Endothelial cell of umbilical vein (primary cell): Measurements from ENCODE around the gene HAVCR2. TPM values are rescaled to one million over a fixed set of nuclear protein-coding genes. Genes with fewer than 3 reads are reported as not detected.

Experiments used
- BruUV-seq: library from RNA; stranded (reverse); fragments of 400-500 nt; replicated peaks from 2 replicates; lab custom pipeline; 2021; lab: Mats Ljungman, UMichigan
- CTCF ChIA-PET: fragments of 300-600, 350-600 bp; sonication (Branson Sonifier 250); formaldehyde crosslinking; loops from one replicate; lab custom pipeline; 2021; ENCODE audit warnings: antibody characterized with exemption, inconsistent platforms; lab: Charles Lee
- POLR2A ChIA-PET: fragments of 300-600, 350-600 bp; sonication (Branson Sonifier 250); formaldehyde crosslinking; loops from one replicate; lab custom pipeline; 2021; ENCODE audit warnings: antibody characterized with exemption, inconsistent platforms; lab: Charles Lee
- DNase-seq: peaks from one replicate; pipeline ENCODE4 v3.0.0-alpha.2; 2011; ENCODE audit warnings: low read depth, low spot score
- FAIRE-seq: peaks from 2 replicates; lab custom pipeline; 2011; peaks lifted over from hg19 to GRCh38; lab: Jason Lieb, UNC
- H2AFZ ChIP-seq: 2 replicates; pipeline ENCODE4 v1.6.0; 2012; ENCODE audit warnings: low read depth, low read length, control low read depth, inconsistent platforms
- H3K27ac ChIP-seq: 2 replicates; pipeline ENCODE4 v1.5.1; 2011; ENCODE audit warnings: low read depth, mild to moderate bottlenecking, control low read depth, low read length, moderate library complexity; ENCODE audit not compliant: insufficient read depth
- H3K27me3 ChIP-seq, 2 experiments: 2 replicates each; pipeline versions ENCODE4 v1.6.0 to v1.6.1; 2011; ENCODE audit warnings: low read length in 2 of 2, mixed read lengths in 1 of 2; ENCODE audit not compliant: control insufficient read depth in 2 of 2, insufficient read depth in 2 of 2
- H3K36me3 ChIP-seq, 2 experiments: 2 replicates in 1 of 2; 3 replicates in 1 of 2; pipeline ENCODE4 v1.5.1; 2011; ENCODE audit warnings: low read length in 2 of 2, mild to moderate bottlenecking in 1 of 2, moderate library complexity in 1 of 2; ENCODE audit not compliant: control insufficient read depth in 2 of 2, insufficient read depth in 2 of 2; ENCODE audit errors: extremely low read depth in 1 of 2
- H3K4me1 ChIP-seq: 3 replicates; pipeline ENCODE4 v1.5.1; 2011; ENCODE audit warnings: mild to moderate bottlenecking, low read length; ENCODE audit not compliant: control insufficient read depth, insufficient read depth; ENCODE audit errors: extremely low read depth
- H3K4me2 ChIP-seq: 2 replicates; pipeline ENCODE4 v1.6.1; 2011; ENCODE audit warnings: low read length, control low read depth, mixed read lengths; ENCODE audit not compliant: insufficient read depth
- H3K4me3 ChIP-seq, 3 experiments: fragments of 200-600 bp in 1 of 3; sonication (generic), shearing (Covaris generic) in 1 of 3; replicated peaks in 1 of 3; 2 replicates each; pipeline ENCODE4 v1.5.1; 2011 to 2016; ENCODE audit warnings: control low read depth in 3 of 3, low read length in 3 of 3, mild to moderate bottlenecking in 2 of 3, inconsistent platforms in 1 of 3, low read depth in 1 of 3, moderate library complexity in 1 of 3; ENCODE audit not compliant: insufficient read depth in 1 of 3
- H3K79me2 ChIP-seq: 2 replicates; pipeline ENCODE4 v1.6.0; 2012; ENCODE audit warnings: low read length, inconsistent platforms; ENCODE audit not compliant: control insufficient read depth, insufficient read depth
- H3K9ac ChIP-seq: replicated peaks from 2 replicates; pipeline ENCODE3; 2011; ENCODE audit warnings: low read length, control low read depth; ENCODE audit not compliant: insufficient read depth; ENCODE audit errors: extremely low read depth
- H3K9me1 ChIP-seq: replicated peaks from 3 replicates; pipeline ENCODE4 v1.6.0; 2011; ENCODE audit warnings: mild to moderate bottlenecking, low read length; ENCODE audit not compliant: control insufficient read depth, insufficient read depth; ENCODE audit errors: extremely low read depth
- H3K9me3 ChIP-seq: replicated peaks from 2 replicates; pipeline ENCODE4 v1.5.1; 2012; ENCODE audit warnings: low read length, inconsistent platforms; ENCODE audit not compliant: control insufficient read depth, insufficient read depth
- H4K20me1 ChIP-seq: replicated peaks from 2 replicates; pipeline ENCODE3; 2011; ENCODE audit warnings: mild to moderate bottlenecking, low read length; ENCODE audit not compliant: control insufficient read depth, insufficient read depth; ENCODE audit errors: extremely low read depth
- CTCF ChIP-seq, 2 donors: IDR thresholded peaks; 1 replicate in 1 of 2; 2 replicates in 1 of 2; pipeline ENCODE4 v1.5.1; 2011; ENCODE audit warnings: low read length in 2 of 2, mild to moderate bottlenecking in 2 of 2, moderate library complexity in 2 of 2, control low read depth in 1 of 2, inconsistent platforms in 1 of 2, low read depth in 1 of 2; ENCODE audit not compliant: insufficient read depth in 1 of 2; ENCODE audit errors: extremely low read depth in 1 of 2
- EZH2 ChIP-seq: IDR thresholded peaks from 2 replicates; pipeline ENCODE4 v1.6.1; 2012; ENCODE audit warnings: borderline replicate concordance, low read depth, mild to moderate bottlenecking, moderate library complexity, low read length, inconsistent platforms; ENCODE audit not compliant: severe bottlenecking
- FOS ChIP-seq: IDR thresholded peaks from 2 replicates; pipeline ENCODE4 v1.6.1; 2011; ENCODE audit warnings: mild to moderate bottlenecking, low read length, moderate library complexity, borderline replicate concordance; ENCODE audit not compliant: insufficient read depth
- GATA2 ChIP-seq: IDR thresholded peaks from 2 replicates; pipeline ENCODE4 v1.7.0; 2011; ENCODE audit warnings: low read depth, mild to moderate bottlenecking, moderate library complexity, mixed read lengths, low read length; ENCODE audit not compliant: insufficient read length, insufficient read depth
- JUN ChIP-seq: IDR thresholded peaks from 2 replicates; pipeline ENCODE4 v1.6.1; 2011; ENCODE audit warnings: borderline replicate concordance, low read depth; ENCODE audit not compliant: insufficient read length, insufficient read depth
- MAX ChIP-seq: IDR thresholded peaks from 2 replicates; pipeline ENCODE4 v1.6.1; 2011; ENCODE audit not compliant: insufficient read depth, insufficient read length
- MYC ChIP-seq: IDR thresholded peaks from one replicate; pipeline ENCODE4 v1.6.1; 2011; ENCODE audit warnings: mild to moderate bottlenecking, low read depth, low read length
- POLR2A ChIP-seq: IDR thresholded peaks from 2 replicates; pipeline ENCODE4 v1.6.1; 2012; ENCODE audit warnings: low read depth, mild to moderate bottlenecking, control low read depth, low read length
- POLR2AphosphoS5 ChIP-seq: IDR thresholded peaks from 2 replicates; pipeline ENCODE4 v1.6.1; 2012; ENCODE audit warnings: low read depth, mild to moderate bottlenecking, control low read depth, low read length, moderate library complexity; ENCODE audit not compliant: insufficient read depth
- dilution Hi-C: fragments of 300-500 bp; cut with MboI; formaldehyde crosslinking; loops from one replicate; pipeline ENCODE4 v1.15.0; 2019; ENCODE audit warnings: low sequenced_read_pairs; ENCODE audit not compliant: extremely low pct_ligation_motif_present
- intact Hi-C: fragments of 100-400 bp; cut with micrococcal nuclease; formaldehyde crosslinking; loops from one replicate; pipeline ENCODE4 v1.10.0; 2022
- polyA plus RNA-seq, 4 experiments: library from polyadenylated mRNA; depleted of rRNA in 3 of 4; stranded (reverse) in 3 of 4; unstranded in 1 of 4; fragments of >200 nt; gene quantifications; 2 replicates each; pipeline versions ENCODE4 v1.2.1 to v1.2.3, GENCODE V29; 2011 to 2012; ENCODE audit warnings: missing spikeins in 1 of 4
- total RNA-seq: library from RNA; stranded (reverse); gene quantifications from 2 replicates; pipeline ENCODE4 v1.2.3, GENCODE V29; 2021

HAVCR2 gene
- total and polyA plus RNA-seq, 2 donors (not counting 3 experiments of a cell fraction or from before 2014, with no cell fraction given) = not detected

GRCh38 chr5:157046041-157046440 is 62.8 kb downstream of the HAVCR2 start:
- Histone ChIP-seq H3K4me1 (no peaks in the 10 kb centered on the region), H4K20me1 (no peaks in the 10 kb centered on the region), H3K9me1 (no peaks in the 10 kb centered on the region), H2AFZ (no peak overlapping the region), H3K4me2 (no peak overlapping the region), H3K9ac (no peak overlapping the region), H3K27me3 (no peaks in the 10 kb centered on the region), H3K4me3 (no peak overlapping the region), H3K36me3 (no peaks in the 10 kb centered on the region), H3K79me2 (no peaks in the 10 kb centered on the region), H3K9me3 (no peaks in the 10 kb centered on the region), H3K27ac (no peak overlapping the region)
- dilution Hi-C loops = no loop called here
- ChIA-PET POLR2A (no interaction called here), CTCF (no interaction called here)
- no TSS peak for BruUV-seq
- DNase-seq = no peak
- no peak for FAIRE-seq
- intact Hi-C loops = no loop called here
- TF ChIP-seq JUN (no peak), EZH2 (no peak), MAX (no peak), POLR2AphosphoS5 (no peak), FOS (no peak), MYC (no peak), CTCF (IDR thresholded peaks at IDR 0.05; ENCODE audit: extremely low read depth in 1 of 2, insufficient read depth in 1 of 2, low read depth in 1 of 2, low read length in 2 of 2) (no peak), POLR2A (no peak), GATA2 (no peak)
